ENCODE results near the gene MORN5.

GRCh38 chr9:122219856-122220672 lies 60.4 kb downstream of the MORN5 start:
- TF ChIP-seq CTCF (IDR thresholded peaks at IDR 0.05) (no peak), POLR2AphosphoS5 (IDR thresholded peaks at IDR 0.05) (no peak), POLR2A (IDR thresholded peaks at IDR 0.05) (no peak)
